CD4-positive, CD25-positive, alpha-beta regulatory T cell (primary cell): ENCODE data around the gene DAGLA. TPM values are rescaled to one million over a fixed set of nuclear protein-coding genes. Genes with fewer than 3 reads are reported as not detected.
A peak's percentile ranks its signal among the peaks of the same experiment; 100 is the strongest.

Source experiments
- ATAC-seq, 2 donors: fragments of 150-1000 bp; cut with Tn5 transposase; one replicate each; pipeline ENCODE4 v1.10.0; 2021; ENCODE audit warnings: low read depth in 2 of 2, moderate number of reproducible peaks in 2 of 2, moderate library complexity in 1 of 2
- DNase-seq, 3 donors: peaks; one replicate each; pipeline versions ENCODE4 v3.0.0 to v3.0.0-alpha.2; 2012 to 2022; ENCODE audit warnings: mixed read lengths in 1 of 3
- H3K27ac ChIP-seq: one replicate; pipeline ENCODE4 v1.7.0; 2013; ENCODE audit warnings: mild to moderate bottlenecking, low read length; ENCODE audit not compliant: insufficient read depth, poor library complexity, severe bottlenecking
- H3K27me3 ChIP-seq: one replicate; pipeline ENCODE4 v1.7.0; 2013; ENCODE audit warnings: low read length; ENCODE audit not compliant: control insufficient read depth, insufficient read depth
- H3K36me3 ChIP-seq: one replicate; pipeline ENCODE4 v1.7.0; 2013; ENCODE audit warnings: mild to moderate bottlenecking, low read length, moderate library complexity; ENCODE audit not compliant: control insufficient read depth, insufficient read depth
- H3K4me1 ChIP-seq: 2 replicates; pipeline ENCODE4 v1.7.0; 2013; ENCODE audit warnings: mild to moderate bottlenecking, low read length; ENCODE audit not compliant: insufficient read depth, control insufficient read depth, poor library complexity, severe bottlenecking
- H3K4me3 ChIP-seq: one replicate; pipeline ENCODE4 v1.7.0; 2013; ENCODE audit warnings: low read depth, mild to moderate bottlenecking, low read length, moderate library complexity
- H3K9me3 ChIP-seq, 2 experiments: 1 replicate in 1 of 2; 2 replicates in 1 of 2; pipeline ENCODE4 v1.7.0; 2013; ENCODE audit warnings: low read length in 2 of 2, mild to moderate bottlenecking in 1 of 2, moderate library complexity in 1 of 2; ENCODE audit not compliant: control insufficient read depth in 2 of 2
- H3K27ac Mint-ChIP-seq, 3 donors: one replicate each; pipeline ENCODE4 v1.8.0; 2020 to 2022; ENCODE audit warnings: mild to moderate bottlenecking in 3 of 3, mixed read lengths in 3 of 3, moderate library complexity in 2 of 3
- H3K27me3 Mint-ChIP-seq: one replicate; pipeline ENCODE4 v1.8.0; 2022; ENCODE audit warnings: mild to moderate bottlenecking, mixed read lengths
- H3K36me3 Mint-ChIP-seq: one replicate; pipeline ENCODE4 v1.8.0; 2020; ENCODE audit warnings: mixed read lengths
- H3K4me1 Mint-ChIP-seq, 4 donors: one replicate each; pipeline ENCODE4 v1.8.0; 2020 to 2022; ENCODE audit warnings: mixed read lengths in 4 of 4, mild to moderate bottlenecking in 1 of 4
- H3K4me3 Mint-ChIP-seq, 4 donors: one replicate each; pipeline ENCODE4 v1.8.0; 2020 to 2022; ENCODE audit warnings: mild to moderate bottlenecking in 4 of 4, mixed read lengths in 4 of 4, moderate library complexity in 3 of 4
- H3K9me3 Mint-ChIP-seq, 7 donors: one replicate each; pipeline ENCODE4 v1.8.0; 2020 to 2022; ENCODE audit warnings: mixed read lengths in 7 of 7, mild to moderate bottlenecking in 3 of 7, moderate library complexity in 2 of 7
- polyA plus RNA-seq, 4 donors: library from polyadenylated mRNA; unstranded; fragments of 300-500 nt; fragmentation: Illumina TruSeq; gene quantifications; one replicate each; pipeline ENCODE4 v1.2.3, GENCODE V29; 2021
- total RNA-seq: library from RNA; stranded (reverse); gene quantifications from one replicate; pipeline ENCODE4 v1.2.3, GENCODE V29; 2022

The DAGLA gene
- total and polyA plus RNA-seq, 5 donors from 2014 or later: 0.08 to 0.94 (median 0.10) TPM; not detected in 2

DNA sequence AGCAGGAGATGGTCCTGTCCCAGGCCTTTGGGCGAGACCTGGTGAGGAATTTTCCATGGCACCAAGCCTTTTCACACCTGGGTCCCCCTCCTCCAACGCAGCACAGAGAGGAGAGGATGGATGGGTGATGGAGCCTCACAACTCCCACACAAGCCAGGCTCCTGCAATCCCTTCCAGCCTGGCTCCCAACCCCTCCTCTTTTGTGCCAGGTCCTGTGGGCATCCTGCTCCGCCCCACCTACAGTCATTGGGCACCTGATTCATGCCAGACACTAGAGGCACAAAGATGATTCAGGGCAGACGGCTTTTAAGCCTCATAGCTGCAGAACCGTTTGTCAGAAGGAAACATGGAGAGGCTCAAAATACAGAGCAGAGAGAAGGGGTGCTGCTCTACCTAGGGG lies 56.1 kb downstream of the DAGLA start:
- ATAC-seq: no peak
- Mint-ChIP-seq H3K27ac (no peak overlapping the region), H3K36me3 (no peaks in the 10 kb centered on the region), H3K27me3 (no peaks in the 10 kb centered on the region), H3K4me1 (peaks cover 0 to 5% (median 2%) of the 10 kb centered on the region in 4 donors), H3K9me3 (peaks cover 0 to 2% (median 0%) of the 10 kb centered on the region in 7 donors), H3K4me3 (no peak overlapping the region)
- DNase-seq: no peak
- Histone ChIP-seq H3K36me3 (no peaks in the 10 kb centered on the region), H3K4me1 (no peaks in the 10 kb centered on the region), H3K27ac (no peak overlapping the region), H3K4me3 (no peak overlapping the region), H3K27me3 (no peaks in the 10 kb centered on the region), H3K9me3 (no peaks in the 10 kb centered on the region)

DNA sequence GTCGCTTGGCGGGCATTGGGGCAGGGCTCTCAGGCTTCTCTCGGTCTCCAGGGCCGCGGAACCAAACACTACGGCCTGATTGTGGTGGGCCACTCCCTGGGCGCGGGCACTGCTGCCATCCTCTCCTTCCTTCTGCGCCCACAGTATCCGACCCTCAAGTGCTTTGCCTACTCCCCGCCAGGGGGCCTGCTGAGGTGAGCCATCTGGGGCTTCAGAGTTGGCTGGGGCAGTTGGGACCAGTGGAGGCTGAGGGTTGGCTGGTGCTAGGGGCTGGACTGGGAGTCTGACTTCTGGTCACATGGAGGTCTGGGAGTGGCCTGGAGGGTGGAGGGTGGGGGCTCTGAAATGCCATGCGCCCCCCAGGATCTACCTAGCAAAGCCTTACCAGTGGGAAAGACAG lies 56.9 kb downstream of the DAGLA start:
- Mint-ChIP-seq H3K27me3 (no peaks in the 10 kb centered on the region), H3K4me1 (peaks cover 0 to 5% (median 2%) of the 10 kb centered on the region in 4 donors), H3K4me3 (no peak overlapping the region), H3K9me3 (peaks cover 0 to 2% (median 0%) of the 10 kb centered on the region in 7 donors), H3K27ac (no peak overlapping the region), H3K36me3 (no peaks in the 10 kb centered on the region)
- no peaks in the 10 kb centered on the region for H3K27me3 ChIP-seq
- no peaks in the 10 kb centered on the region for H3K4me1 ChIP-seq
- no peaks in the 10 kb centered on the region for H3K36me3 ChIP-seq
- H3K9me3 ChIP-seq: no peaks in the 10 kb centered on the region
- H3K4me3 ChIP-seq: no peak overlapping the region
- ATAC-seq: no peak
- DNase-seq: no peak
- H3K27ac ChIP-seq: no peak overlapping the region

DNA sequence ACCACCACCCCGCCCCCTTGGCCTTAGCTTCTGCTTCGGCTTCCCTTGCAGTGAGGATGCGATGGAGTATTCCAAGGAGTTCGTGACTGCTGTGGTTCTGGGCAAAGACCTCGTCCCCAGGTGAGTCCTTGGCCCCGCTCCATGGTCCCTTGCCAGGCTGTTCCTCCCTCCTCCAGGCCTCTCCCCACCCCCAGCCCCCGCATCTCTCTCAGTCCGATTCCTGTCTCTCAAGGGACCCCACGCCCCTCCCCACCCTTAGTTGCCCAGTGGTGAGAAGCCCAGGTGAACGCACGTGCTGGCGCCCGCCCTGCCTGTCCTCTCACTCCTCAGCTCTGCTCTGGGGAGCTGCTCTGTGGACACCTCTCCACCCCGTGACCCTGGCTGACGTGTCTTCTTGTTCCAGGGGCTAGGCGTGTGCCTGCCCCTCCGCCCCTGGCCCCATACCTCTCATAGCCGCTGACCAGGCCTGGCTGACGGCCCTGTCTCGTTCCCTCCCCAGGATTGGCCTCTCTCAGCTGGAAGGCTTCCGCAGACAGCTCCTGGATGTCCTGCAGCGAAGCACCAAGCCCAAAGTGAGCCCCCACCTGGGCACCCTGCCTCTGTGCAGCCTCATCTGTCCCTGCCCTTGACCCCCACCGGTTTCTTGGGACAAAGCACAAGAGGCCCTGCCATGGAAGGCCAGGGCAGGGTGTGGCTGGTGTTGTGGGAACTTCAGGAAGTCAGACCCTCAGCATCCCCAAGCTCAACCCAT lies 57.6 kb downstream of the DAGLA start:
- Mint-ChIP-seq H3K27ac (peak overlapping the region in 1 of 3 donors; percentile 56), H3K27me3 (no peaks in the 10 kb centered on the region), H3K4me1 (peaks cover 0 to 5% (median 2%) of the 10 kb centered on the region in 4 donors), H3K4me3 (no peak overlapping the region), H3K36me3 (no peaks in the 10 kb centered on the region), H3K9me3 (peaks cover 0 to 2% (median 0%) of the 10 kb centered on the region in 7 donors)
- no peaks in the 10 kb centered on the region for H3K9me3 ChIP-seq
- H3K4me3 ChIP-seq: no peak overlapping the region
- DNase-seq (no peak), ATAC-seq (no peak)
- no peaks in the 10 kb centered on the region for H3K27me3 ChIP-seq
- H3K4me1 ChIP-seq: no peaks in the 10 kb centered on the region
- H3K27ac ChIP-seq: no peak overlapping the region
- no peaks in the 10 kb centered on the region for H3K36me3 ChIP-seq

DNA sequence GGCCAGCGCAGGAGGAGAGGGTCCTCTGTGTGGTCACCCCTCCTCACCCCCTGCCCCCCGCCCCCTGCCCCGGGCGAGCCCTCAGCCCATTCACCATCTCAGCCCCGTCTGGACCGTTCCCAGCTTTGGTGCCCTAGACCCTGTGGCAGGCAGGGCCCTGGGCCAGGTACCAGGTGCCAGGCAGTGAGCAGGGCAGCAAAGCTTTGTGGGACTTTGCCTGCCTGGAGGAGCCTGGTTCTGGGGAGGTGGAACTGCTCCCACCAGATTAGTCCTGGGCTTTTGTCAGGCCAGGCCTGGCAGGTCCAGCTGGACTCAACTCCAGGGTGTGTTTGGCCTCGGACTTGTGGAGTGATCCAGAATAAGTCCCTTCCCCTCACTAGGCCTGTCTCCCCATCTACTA lies 58.6 kb downstream of the DAGLA start:
- Mint-ChIP-seq H3K4me3 (no peak overlapping the region), H3K27me3 (no peaks in the 10 kb centered on the region), H3K4me1 (no peaks in the 10 kb centered on the region), H3K9me3 (peaks cover 0 to 2% (median 0%) of the 10 kb centered on the region in 7 donors), H3K27ac (no peak overlapping the region), H3K36me3 (no peaks in the 10 kb centered on the region)
- H3K4me1 ChIP-seq: no peaks in the 10 kb centered on the region
- H3K27me3 ChIP-seq: no peaks in the 10 kb centered on the region
- H3K9me3 ChIP-seq: no peaks in the 10 kb centered on the region
- DNase-seq (no peak), ATAC-seq (no peak)
- no peak overlapping the region for H3K27ac ChIP-seq
- H3K36me3 ChIP-seq: no peaks in the 10 kb centered on the region
- no peak overlapping the region for H3K4me3 ChIP-seq

DNA sequence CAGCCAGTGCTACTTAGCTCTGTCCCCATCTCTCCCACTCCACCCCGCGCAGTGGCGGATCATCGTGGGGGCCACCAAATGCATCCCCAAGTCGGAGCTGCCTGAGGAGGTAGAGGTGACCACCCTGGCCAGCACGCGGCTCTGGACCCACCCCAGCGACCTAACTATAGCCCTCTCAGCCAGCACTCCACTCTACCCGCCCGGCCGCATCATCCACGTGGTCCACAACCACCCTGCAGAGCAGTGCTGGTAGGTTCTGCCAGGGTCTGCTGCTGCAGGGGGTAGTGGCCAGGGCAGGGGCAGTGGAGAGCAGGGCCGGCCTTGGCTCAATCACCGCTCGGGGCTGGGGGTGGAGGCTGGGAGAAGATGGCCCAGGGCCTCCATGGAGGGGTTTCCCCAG lies 59.2 kb downstream of the DAGLA start:
- no peak overlapping the region for H3K27ac Mint-ChIP-seq
- H3K36me3 ChIP-seq: no peaks in the 10 kb centered on the region
- H3K4me3 ChIP-seq: no peak overlapping the region
- H3K27me3 ChIP-seq: no peaks in the 10 kb centered on the region
- no peaks in the 10 kb centered on the region for H3K27me3 Mint-ChIP-seq
- H3K4me1 Mint-ChIP-seq: no peaks in the 10 kb centered on the region
- peaks cover 0 to 2% (median 0%) of the 10 kb centered on the region in 7 donors for H3K9me3 Mint-ChIP-seq
- no peak overlapping the region for H3K4me3 Mint-ChIP-seq
- H3K9me3 ChIP-seq: no peaks in the 10 kb centered on the region
- no peaks in the 10 kb centered on the region for H3K36me3 Mint-ChIP-seq
- ATAC-seq: no peak
- no peak for DNase-seq
- H3K27ac ChIP-seq: no peak overlapping the region
- H3K4me1 ChIP-seq: no peaks in the 10 kb centered on the region

DNA sequence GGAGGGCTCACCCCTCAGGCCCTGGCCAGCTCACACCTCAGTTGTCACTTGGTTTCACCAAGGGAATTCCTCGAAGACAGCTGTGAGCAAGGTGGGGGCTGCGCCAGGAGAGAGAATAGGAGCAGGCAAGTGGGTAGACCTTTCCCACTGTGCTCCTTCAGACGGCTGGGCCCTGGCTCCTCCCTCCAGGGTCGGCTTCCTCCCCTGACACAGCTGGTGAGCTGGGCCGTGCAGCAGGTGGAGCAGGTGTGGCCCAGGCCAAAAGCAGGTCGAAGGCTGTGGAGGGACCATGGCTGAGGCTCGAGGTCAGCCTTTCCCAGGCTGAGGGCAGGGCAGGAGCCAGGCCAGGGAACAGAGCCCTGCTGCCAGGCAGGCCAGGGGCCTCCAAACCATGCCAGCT lies 59.8 kb downstream of the DAGLA start:
- Histone ChIP-seq H3K4me1 (no peaks in the 10 kb centered on the region), H3K27me3 (no peaks in the 10 kb centered on the region), H3K9me3 (no peaks in the 10 kb centered on the region), H3K36me3 (no peaks in the 10 kb centered on the region), H3K4me3 (no peak overlapping the region), H3K27ac (no peak overlapping the region)
- DNase-seq (no peak), ATAC-seq (no peak)
- peaks cover 0 to 2% (median 0%) of the 10 kb centered on the region in 7 donors for H3K9me3 Mint-ChIP-seq
- no peaks in the 10 kb centered on the region for H3K36me3 Mint-ChIP-seq
- no peaks in the 10 kb centered on the region for H3K27me3 Mint-ChIP-seq
- no peak overlapping the region for H3K27ac Mint-ChIP-seq
- H3K4me1 Mint-ChIP-seq: no peaks in the 10 kb centered on the region
- no peak overlapping the region for H3K4me3 Mint-ChIP-seq

DNA sequence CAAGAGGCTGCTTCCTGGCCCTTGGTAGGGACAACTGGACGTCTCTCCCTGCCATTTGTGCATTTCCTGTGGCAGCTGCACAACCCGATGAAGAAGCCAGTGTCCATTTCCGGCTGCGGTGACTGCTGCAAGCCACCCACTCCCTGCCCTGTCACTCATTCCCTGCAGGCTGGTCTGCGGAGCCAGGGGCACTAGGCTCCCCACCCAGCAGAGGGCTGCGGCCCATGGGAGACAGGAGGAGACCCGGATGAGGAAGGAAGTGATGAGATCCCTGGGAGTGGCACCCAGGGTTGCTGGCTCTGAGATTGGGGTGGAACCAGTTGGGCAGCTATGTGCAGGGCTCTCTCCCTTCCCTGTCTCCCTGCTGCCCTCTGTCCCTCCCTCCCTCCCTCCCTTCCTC lies 62.2 kb downstream of the DAGLA start:
- H3K36me3 ChIP-seq: no peaks in the 10 kb centered on the region
- H3K27me3 ChIP-seq: no peaks in the 10 kb centered on the region
- Mint-ChIP-seq H3K27me3 (no peaks in the 10 kb centered on the region), H3K4me3 (no peak overlapping the region), H3K9me3 (no peaks in the 10 kb centered on the region), H3K27ac (no peak overlapping the region), H3K4me1 (no peaks in the 10 kb centered on the region), H3K36me3 (no peaks in the 10 kb centered on the region)
- no peaks in the 10 kb centered on the region for H3K9me3 ChIP-seq
- ATAC-seq (no peak), DNase-seq (no peak)
- no peak overlapping the region for H3K27ac ChIP-seq
- no peaks in the 10 kb centered on the region for H3K4me1 ChIP-seq
- H3K4me3 ChIP-seq: no peak overlapping the region

DNA sequence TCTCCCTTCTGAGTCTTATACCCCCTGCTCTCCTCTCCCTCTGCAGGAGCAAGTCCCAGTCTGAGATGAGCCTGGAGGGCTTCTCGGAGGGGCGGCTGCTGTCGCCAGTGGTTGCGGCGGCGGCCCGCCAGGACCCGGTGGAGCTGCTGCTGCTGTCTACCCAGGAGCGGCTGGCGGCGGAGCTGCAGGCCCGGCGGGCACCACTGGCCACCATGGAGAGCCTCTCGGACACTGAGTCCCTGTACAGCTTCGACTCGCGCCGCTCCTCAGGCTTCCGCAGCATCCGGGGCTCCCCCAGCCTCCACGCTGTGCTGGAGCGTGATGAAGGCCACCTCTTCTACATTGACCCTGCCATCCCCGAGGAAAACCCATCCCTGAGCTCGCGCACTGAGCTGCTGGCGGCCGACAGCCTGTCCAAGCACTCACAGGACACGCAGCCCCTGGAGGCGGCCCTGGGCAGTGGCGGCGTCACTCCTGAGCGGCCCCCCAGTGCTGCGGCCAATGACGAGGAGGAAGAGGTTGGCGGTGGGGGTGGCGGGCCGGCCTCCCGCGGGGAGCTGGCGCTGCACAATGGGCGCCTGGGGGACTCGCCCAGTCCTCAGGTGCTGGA lies 63.4 kb downstream of the DAGLA start:
- DNase-seq (no peak), ATAC-seq (no peak)
- Mint-ChIP-seq H3K27me3 (no peaks in the 10 kb centered on the region), H3K36me3 (no peaks in the 10 kb centered on the region), H3K9me3 (no peaks in the 10 kb centered on the region), H3K27ac (no peak overlapping the region), H3K4me1 (no peaks in the 10 kb centered on the region), H3K4me3 (no peak overlapping the region)
- Histone ChIP-seq H3K27ac (no peak overlapping the region), H3K4me1 (no peaks in the 10 kb centered on the region), H3K9me3 (no peaks in the 10 kb centered on the region), H3K4me3 (no peak overlapping the region), H3K36me3 (no peaks in the 10 kb centered on the region), H3K27me3 (no peaks in the 10 kb centered on the region)
